ENCODE measurements around the gene QSOX1.

DNA sequence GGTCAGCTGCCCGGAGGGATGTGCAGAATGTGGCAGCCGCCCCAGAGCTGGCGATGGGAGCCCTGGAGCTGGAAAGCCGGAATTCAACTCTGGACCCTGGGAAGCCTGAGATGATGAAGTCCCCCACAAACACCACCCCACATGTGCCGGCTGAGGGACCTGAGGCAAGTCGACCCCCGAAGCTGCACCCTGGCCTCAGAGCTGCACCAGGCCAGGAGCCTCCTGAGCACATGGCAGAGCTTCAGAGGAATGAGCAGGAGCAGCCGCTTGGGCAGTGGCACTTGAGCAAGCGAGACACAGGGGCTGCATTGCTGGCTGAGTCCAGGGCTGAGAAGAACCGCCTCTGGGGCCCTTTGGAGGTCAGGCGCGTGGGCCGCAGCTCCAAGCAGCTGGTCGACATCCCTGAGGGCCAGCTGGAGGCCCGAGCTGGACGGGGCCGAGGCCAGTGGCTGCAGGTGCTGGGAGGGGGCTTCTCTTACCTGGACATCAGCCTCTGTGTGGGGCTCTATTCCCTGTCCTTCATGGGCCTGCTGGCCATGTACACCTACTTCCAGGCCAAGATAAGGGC, 41.9 kb downstream of the QSOX1 start:
- TF ChIP-seq EZH2 (IDR thresholded peaks at IDR 0.05) = no peak
- no peak for TF ChIP-seq POLR2AphosphoS5 (IDR thresholded peaks at IDR 0.05; ENCODE audit: borderline replicate concordance, low read depth, low read length)
- TF ChIP-seq FOXP2 (optimal IDR thresholded peaks at IDR 0.05; ENCODE audit: control extremely low read depth, extremely low read length, insufficient read depth) = no peak

Data from SK-N-MC (cell line).